ENCODE data around the gene PDE6A.
"Not testable (repeated sequence)": the region's sequence is repeated elsewhere in the genome, so short reads cannot be mapped to it uniquely, and the experiment has no call there.

DNA sequence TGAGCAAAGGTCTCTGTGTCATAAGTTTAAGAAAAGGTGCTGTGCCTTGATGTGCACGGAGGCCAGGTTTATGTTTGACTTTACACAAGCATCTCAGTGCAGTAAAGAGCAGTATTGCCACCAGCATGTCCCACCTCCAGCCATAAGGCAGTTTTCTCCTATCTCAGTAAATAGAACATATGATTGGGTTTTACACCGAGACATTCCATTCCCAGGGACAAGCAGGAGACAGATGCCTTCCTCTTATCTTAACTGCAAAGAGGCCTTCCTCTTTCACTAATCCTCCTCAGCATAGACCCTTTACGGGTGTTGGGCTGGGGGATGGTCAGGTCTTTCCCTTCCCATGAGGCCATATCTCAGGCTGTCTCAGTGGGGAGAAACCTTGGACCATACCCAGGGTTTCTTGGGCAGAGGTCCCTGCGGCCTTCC, 1.8 kb downstream of the PDE6A start:
- TF ChIP-seq, protein P1, sequence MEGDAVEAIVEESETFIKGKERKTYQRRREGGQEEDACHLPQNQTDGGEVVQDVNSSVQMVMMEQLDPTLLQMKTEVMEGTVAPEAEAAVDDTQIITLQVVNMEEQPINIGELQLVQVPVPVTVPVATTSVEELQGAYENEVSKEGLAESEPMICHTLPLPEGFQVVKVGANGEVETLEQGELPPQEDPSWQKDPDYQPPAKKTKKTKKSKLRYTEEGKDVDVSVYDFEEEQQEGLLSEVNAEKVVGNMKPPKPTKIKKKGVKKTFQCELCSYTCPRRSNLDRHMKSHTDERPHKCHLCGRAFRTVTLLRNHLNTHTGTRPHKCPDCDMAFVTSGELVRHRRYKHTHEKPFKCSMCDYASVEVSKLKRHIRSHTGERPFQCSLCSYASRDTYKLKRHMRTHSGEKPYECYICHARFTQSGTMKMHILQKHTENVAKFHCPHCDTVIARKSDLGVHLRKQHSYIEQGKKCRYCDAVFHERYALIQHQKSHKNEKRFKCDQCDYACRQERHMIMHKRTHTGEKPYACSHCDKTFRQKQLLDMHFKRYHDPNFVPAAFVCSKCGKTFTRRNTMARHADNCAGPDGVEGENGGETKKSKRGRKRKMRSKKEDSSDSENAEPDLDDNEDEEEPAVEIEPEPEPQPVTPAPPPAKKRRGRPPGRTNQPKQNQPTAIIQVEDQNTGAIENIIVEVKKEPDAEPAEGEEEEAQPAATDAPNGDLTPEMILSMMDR (conservative IDR thresholded peaks at IDR 0.05; ENCODE audit: low read length): not testable (repeated sequence)
- not testable (repeated sequence) for TF ChIP-seq EZH2phosphoT487 (IDR thresholded peaks at IDR 0.05; ENCODE audit: borderline replicate concordance, low read depth, low read length)

All from OCI-LY7 (cell line).